ENCODE measurements around the gene WWOX. TPM values are rescaled to one million over a fixed set of nuclear protein-coding genes. Genes with fewer than 3 reads are reported as not detected.

WWOX gene
- total RNA-seq, 3 donors from 2014 or later (not counting 1 experiment from before 2014, with no cell fraction given) = 21.0 to 29.8 (median 27.0) TPM

GRCh38 chr16:78286065-78286464, 186.6 kb downstream of the WWOX start:
- H3K27me3 ChIP-seq (ENCODE audit: control insufficient read depth, insufficient read depth, low read length) = no peaks in the 10 kb centered on the region
- DNase-seq (no peak), ATAC-seq (no peak)
- no peak overlapping the region for H3K27ac Mint-ChIP-seq
- no peaks in the 10 kb centered on the region for H3K4me1 Mint-ChIP-seq
- H3K9me3 Mint-ChIP-seq = no peaks in the 10 kb centered on the region
- WGBS (ENCODE audit: insufficient coverage) = 90% methylated on average over 4 of the region's 4 CpGs
- H3K36me3 ChIP-seq (ENCODE audit: control insufficient read depth, insufficient read depth, low read length) = no peaks in the 10 kb centered on the region
- no peaks in the 10 kb centered on the region for H3K9me3 ChIP-seq (ENCODE audit: control insufficient read depth, insufficient read depth, low read length)
- H3K4me1 ChIP-seq (ENCODE audit: control insufficient read depth, insufficient read depth, low read length) = no peaks in the 10 kb centered on the region
- no peak overlapping the region for H3K27ac ChIP-seq (ENCODE audit: low read length)
- no peak overlapping the region for H3K4me3 ChIP-seq (ENCODE audit: low read length)
- intact Hi-C loops (cut with micrococcal nuclease) = no loop called here
- no peaks in the 10 kb centered on the region for H3K36me3 Mint-ChIP-seq
- H3K4me3 Mint-ChIP-seq = no peak overlapping the region
- no peaks in the 10 kb centered on the region for H3K27me3 Mint-ChIP-seq (ENCODE audit: low read depth in 2 of 2)
- TF ChIP-seq CTCF (IDR thresholded peaks at IDR 0.05) = no peak

- Mint-ChIP-seq H3K27ac (no peak overlapping the region), H3K4me3 (no peak overlapping the region), H3K4me1 (no peaks in the 10 kb centered on the region), H3K36me3 (no peaks in the 10 kb centered on the region), H3K27me3 (ENCODE audit: low read depth in 2 of 2) (no peaks in the 10 kb centered on the region), H3K9me3 (no peaks in the 10 kb centered on the region)
- TF ChIP-seq CTCF (IDR thresholded peaks at IDR 0.05) = no peak
- H3K27me3 ChIP-seq (ENCODE audit: control insufficient read depth, insufficient read depth, low read length) = no peaks in the 10 kb centered on the region
- intact Hi-C loops (cut with micrococcal nuclease) = no loop called here
- no peak overlapping the region for H3K4me3 ChIP-seq (ENCODE audit: low read length)
- WGBS (ENCODE audit: insufficient coverage) = 95% methylated on average over 9 of the region's 9 CpGs
- DNase-seq (no peak), ATAC-seq (no peak)
- no peaks in the 10 kb centered on the region for H3K9me3 ChIP-seq (ENCODE audit: control insufficient read depth, insufficient read depth, low read length)
- H3K27ac ChIP-seq (ENCODE audit: low read length) = no peak overlapping the region
- H3K36me3 ChIP-seq (ENCODE audit: control insufficient read depth, insufficient read depth, low read length) = no peaks in the 10 kb centered on the region
- H3K4me1 ChIP-seq (ENCODE audit: control insufficient read depth, insufficient read depth, low read length) = no peaks in the 10 kb centered on the region
These were observed 189.4 kb downstream of the WWOX start for GRCh38 chr16:78288888-78289287.

- H3K4me3 ChIP-seq (ENCODE audit: low read length) = no peak overlapping the region
- intact Hi-C loops (cut with micrococcal nuclease) = no loop called here
- no peak overlapping the region for H3K27ac Mint-ChIP-seq
These were observed 189.9 kb downstream of the WWOX start for GRCh38 chr16:78289373-78289772.

More at GRCh38 chr16:78289373-78289772, 189.9 kb downstream of the WWOX start:
- no peaks in the 10 kb centered on the region for H3K36me3 ChIP-seq (ENCODE audit: control insufficient read depth, insufficient read depth, low read length)
- no peak for ATAC-seq
- no peaks in the 10 kb centered on the region for H3K9me3 ChIP-seq (ENCODE audit: control insufficient read depth, insufficient read depth, low read length)
- no peaks in the 10 kb centered on the region for H3K27me3 ChIP-seq (ENCODE audit: control insufficient read depth, insufficient read depth, low read length)
- 100% methylated on average over 2 of the region's 3 CpGs for WGBS (ENCODE audit: insufficient coverage)
- Mint-ChIP-seq H3K4me3 (no peak overlapping the region), H3K9me3 (no peaks in the 10 kb centered on the region), H3K4me1 (no peaks in the 10 kb centered on the region), H3K27me3 (ENCODE audit: low read depth in 2 of 2) (no peaks in the 10 kb centered on the region), H3K36me3 (no peaks in the 10 kb centered on the region)
- DNase-seq = no peak
- H3K4me1 ChIP-seq (ENCODE audit: control insufficient read depth, insufficient read depth, low read length) = no peaks in the 10 kb centered on the region
- H3K27ac ChIP-seq (ENCODE audit: low read length) = no peak overlapping the region
- no peak for TF ChIP-seq CTCF (IDR thresholded peaks at IDR 0.05)

All from natural killer cell (primary cell).